SU-DHL-6 (cell line): ENCODE results near the gene DVL1.

Experiments
- CTCF ChIP-seq: fragments of 200-600 bp; sonication (generic); IDR thresholded peaks from one replicate; pipeline ENCODE4 v1.5.1; 2017; ENCODE audit warnings: antibody characterized with exemption, mild to moderate bottlenecking, low read length, moderate library complexity; ENCODE audit not compliant: insufficient read depth, poor library complexity, severe bottlenecking
- EZH2phosphoT487 ChIP-seq: fragments of 200-600 bp; sonication (generic), shearing (Covaris generic); conservative IDR thresholded peaks from 2 replicates; pipeline ENCODE4 v1.6.1; 2018; ENCODE audit warnings: mild to moderate bottlenecking, antibody characterized with exemption, low read length, moderate library complexity, mixed read lengths

- TF ChIP-seq CTCF, result no peak
- TF ChIP-seq EZH2phosphoT487, result no peak
These were observed 8.7 kb upstream of the DVL1 start for GRCh38 chr1:1357871-1358432.
